Measurements from ENCODE around the gene HES5. TPM values are rescaled to one million over a fixed set of nuclear protein-coding genes. Genes with fewer than 3 reads are reported as not detected.

HES5 gene
- total and polyA plus RNA-seq, 10 of the 15 experiments (the other 5 are each of a cell fraction or from before 2014, with no cell fraction given) = 0.12 to 0.15 TPM; not detected in 8

DNA sequence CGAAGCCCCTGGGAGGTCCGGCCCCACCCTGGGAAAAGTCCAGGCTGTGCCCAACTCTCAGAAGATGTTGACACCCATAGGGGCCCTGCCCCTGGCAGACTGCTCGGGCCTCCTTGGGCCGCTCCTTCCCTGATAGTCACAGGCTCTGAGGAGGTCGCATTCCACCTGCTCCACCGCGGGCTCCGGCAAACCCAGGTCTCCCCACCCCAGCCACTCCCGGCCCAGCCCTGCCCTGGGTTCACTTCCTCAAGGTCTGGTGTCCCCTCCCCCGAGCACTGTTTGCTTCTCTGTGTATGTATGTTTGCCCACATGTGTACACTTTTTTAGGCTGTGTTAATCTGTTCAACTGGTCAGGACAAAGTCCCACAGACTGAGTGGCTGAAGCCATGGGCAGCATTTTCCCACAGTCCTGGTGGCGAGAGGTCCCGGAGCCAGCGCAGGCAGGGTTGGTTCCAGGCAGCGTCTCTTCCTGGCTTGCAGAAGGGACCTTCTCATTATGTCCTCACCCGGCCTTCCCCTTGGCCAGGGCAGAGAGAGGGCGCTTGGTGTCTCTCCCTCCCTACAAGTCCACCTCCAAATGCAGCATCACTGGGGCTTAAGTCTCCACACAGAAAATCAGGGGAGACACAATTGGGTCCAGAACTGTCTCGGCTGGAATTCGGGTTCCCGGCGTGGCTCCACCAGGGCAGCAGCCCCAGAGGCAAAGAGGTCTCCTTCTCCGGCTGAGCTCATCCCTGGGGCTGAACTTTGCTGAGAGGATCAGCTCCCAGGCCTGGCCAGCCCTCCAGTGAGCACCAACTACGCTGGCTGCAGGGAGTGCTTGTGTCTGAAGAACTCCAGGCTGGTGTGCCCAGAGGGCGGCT, 46.0 kb upstream of the HES5 start:
- ChIA-PET POLR2A (interaction anchor here (0.9 to 5.1 kb wide), 6 partner anchors 10 to 52 kb away, joined by 3 to 62 read pairs (median 25); partner anchors contain the start of genes PANK4, PRXL2B and TNFRSF14), CTCF (interaction anchor here (2.4 to 3.1 kb wide), 4 partner anchors 9 to 29 kb away, joined by 7 to 14 read pairs (median 10); no protein-coding TSS in a partner anchor), RAD21 (ENCODE audit: unreplicated experiment) (interaction anchor here (0.5 to 5.2 kb wide), 5 partner anchors 10 to 161 kb away, joined by 3 to 39 read pairs (median 4); partner anchors contain the start of genes PANK4, PRXL2B and TNFRSF14), SMC1A (ENCODE audit: uncharacterized antibody, unreplicated experiment) (interaction anchor here (1.3 to 3.1 kb wide), 4 partner anchors 9 to 30 kb away, joined by 5 to 28 read pairs (median 16); partner anchors contain the start of genes PRXL2B and TNFRSF14)
- no TSS peak for BruUV-seq (replicated peaks)
- Histone ChIP-seq H3K4me1 (ENCODE audit: control insufficient read depth, insufficient read depth, low read length) (peaks cover 46% of the 10 kb centered on the region), H3K27ac (ENCODE audit: control insufficient read depth, insufficient read depth) (peak overlapping the region; percentile 99), H3K4me3 (peak overlapping the region; percentile 59; the same call in 1 of the 2 replicates), H3K27me3 (replicated peaks in 1 of 2; ENCODE audit: control insufficient read depth in 2 of 2, insufficient read depth in 2 of 2, low read length in 1 of 2) (no peaks in the 10 kb centered on the region), H3K9ac (ENCODE audit: control insufficient read depth, insufficient read depth, low read length) (peak overlapping the region; percentile 70), H3K36me3 (ENCODE audit: control insufficient read depth in 2 of 2, insufficient read depth in 2 of 2, low read length in 1 of 2) (no peaks in the 10 kb centered on the region), H2AFZ (ENCODE audit: control insufficient read depth, low read depth, low read length) (peak overlapping the region; percentile 35), H3K9me3 (replicated peaks; ENCODE audit: control insufficient read depth, insufficient read depth, low read length) (peaks cover 2% of the 10 kb centered on the region; the same call in 1 of the 3 replicates), H3K4me2 (ENCODE audit: control insufficient read depth, insufficient read depth) (peak overlapping the region; percentile 70), H3K79me2 (ENCODE audit: control insufficient read depth, insufficient read depth, low read length) (peaks cover 3% of the 10 kb centered on the region), H4K20me1 (ENCODE audit: control insufficient read depth, insufficient read depth) (no peaks in the 10 kb centered on the region)
- ATAC-seq (no peak; the same call in 2 of the 3 replicates), FAIRE-seq (no peak), DNase-seq (ENCODE audit: low read depth, low spot score) (no peak)
- WGBS (ENCODE audit: insufficient coverage, insufficient replicate concordance, low lambda C conversion rate, missing lambda C conversion rate) = 25% methylated on average over 23 of the region's 23 CpGs
- in situ Hi-C loops (cut with MboI) (no loop called here), intact Hi-C loops (cut with micrococcal nuclease; ENCODE audit: unreplicated experiment) (no loop called here)
- TF ChIP-seq MYB (IDR thresholded peaks at IDR 0.05; ENCODE audit: borderline replicate concordance, low read depth, low read length) = no peak
- no peak for TF ChIP-seq MTA3 (IDR thresholded peaks at IDR 0.05; ENCODE audit: borderline replicate concordance, low read length)
- TF ChIP-seq HSF1 (IDR thresholded peaks at IDR 0.05; ENCODE audit: low read depth, low read length) = no peak
- TF ChIP-seq SUZ12 (IDR thresholded peaks at IDR 0.05; ENCODE audit: unreplicated experiment) = no peak
- TF ChIP-seq ZSCAN29 (IDR thresholded peaks at IDR 0.05) = no peak
- no peak for TF ChIP-seq PAX5 (IDR thresholded peaks at IDR 0.05; ENCODE audit: borderline replicate concordance, low read depth, low read length)
- TF ChIP-seq GATAD2B (conservative IDR thresholded peaks at IDR 0.05; ENCODE audit: low read depth) = 0 out of 2 replicates have a peak, but pooled peaks have one; percentile 25
- TF ChIP-seq DPF2 (IDR thresholded peaks at IDR 0.05) = 0 out of 2 replicates have a peak, but pooled peaks have one; percentile 16
- no peak for TF ChIP-seq TCF3 (IDR thresholded peaks at IDR 0.05; ENCODE audit: borderline replicate concordance, insufficient read depth, low read depth, low read length)
- no peak for TF ChIP-seq E4F1 (IDR thresholded peaks at IDR 0.05; ENCODE audit: borderline replicate concordance, partially characterized antibody)
- TF ChIP-seq YBX1 (IDR thresholded peaks at IDR 0.05) = no peak
- no peak for TF ChIP-seq ZBTB4 (CRISPR knock-in tag; IDR thresholded peaks at IDR 0.05)
- TF ChIP-seq TAF1 (IDR thresholded peaks at IDR 0.05; ENCODE audit: borderline replicate concordance, low read depth, low read length) = no peak
- TF ChIP-seq BHLHE40 (IDR thresholded peaks at IDR 0.05; ENCODE audit: borderline replicate concordance in 1 of 2, low read depth in 2 of 2, low read length in 1 of 2) = no peak; a peak in 1 of 4 replicates
- TF ChIP-seq CHD2 (IDR thresholded peaks at IDR 0.05; ENCODE audit: borderline replicate concordance, low read depth, low read length) = no peak
